Measurements from ENCODE around the gene GNG12. TPM values are rescaled to one million over a fixed set of nuclear protein-coding genes. Genes with fewer than 3 reads are reported as not detected.

Gene GNG12
- total RNA-seq, 1 experiment from 2014 or later, result 117 TPM

DNA sequence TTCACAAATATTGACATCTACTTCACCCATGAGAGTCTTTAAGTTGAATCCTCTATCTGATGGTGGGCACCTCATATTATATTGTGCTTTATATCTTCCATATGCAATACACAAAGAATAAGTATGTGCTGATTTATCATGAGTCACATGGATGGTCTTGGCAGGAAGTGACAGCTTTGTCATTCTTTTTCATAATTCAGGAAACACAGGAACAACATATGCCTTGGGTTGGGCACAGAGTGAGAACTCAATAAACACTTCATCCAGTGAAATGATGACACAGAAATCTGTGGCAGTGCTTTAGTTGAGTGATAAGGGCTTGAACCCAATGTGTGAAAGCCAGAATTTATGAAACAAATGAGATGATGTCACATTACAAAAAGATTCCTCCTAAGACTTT lies 107.0 kb downstream of the GNG12 start:
- DNase-seq (ENCODE audit: unreplicated experiment), result peak; percentile 74

DNA sequence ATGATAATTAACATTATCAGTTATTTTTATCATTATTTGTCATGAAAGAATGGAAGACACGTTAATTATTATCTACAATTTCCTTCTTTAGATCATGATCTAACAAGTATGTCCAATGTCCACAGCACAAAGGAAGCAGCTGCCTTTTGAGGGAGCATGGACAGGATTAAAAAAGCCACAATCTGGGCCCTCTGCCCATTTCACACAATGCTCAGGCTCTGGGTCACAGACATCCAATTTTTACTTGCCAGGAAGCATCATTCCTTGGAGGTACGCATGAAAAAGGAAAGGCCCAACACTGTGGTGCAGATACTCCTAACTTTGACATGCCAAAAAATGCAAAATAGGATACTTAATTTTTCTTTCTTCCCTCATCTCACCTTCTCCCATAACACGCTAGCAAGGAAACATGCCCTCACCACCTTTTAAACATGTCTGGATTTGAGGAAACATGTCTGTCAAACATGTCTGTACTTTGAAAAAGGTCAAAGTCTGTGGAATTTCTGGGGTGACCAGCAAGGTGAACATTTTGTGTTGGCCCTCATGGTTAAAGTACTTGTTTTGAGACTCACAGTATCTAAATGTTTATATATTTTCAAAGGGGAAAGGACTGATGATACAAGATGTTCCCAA lies 108.2 kb downstream of the GNG12 start:
- BruUV-seq (replicated peaks), result no TSS peak
- no peaks in the 10 kb centered on the region for H3K9me3 Mint-ChIP-seq (ENCODE audit: unreplicated experiment)
- ChIA-PET POLR2A (interaction anchor here (0.6 to 6.8 kb wide), 9 partner anchors 9 to 163 kb away, joined by 3 to 79 read pairs (median 6); partner anchors contain the start of gene GADD45A), CTCF (interaction anchor here (0.6 to 0.7 kb wide), 2 partner anchors 18 to 198 kb away, joined by 3 read pairs; no protein-coding TSS in a partner anchor)
- H3K4me1 Mint-ChIP-seq (ENCODE audit: insufficient read depth, unreplicated experiment), result peaks cover 9% of the 10 kb centered on the region
- TF ChIP-seq, protein P1, sequence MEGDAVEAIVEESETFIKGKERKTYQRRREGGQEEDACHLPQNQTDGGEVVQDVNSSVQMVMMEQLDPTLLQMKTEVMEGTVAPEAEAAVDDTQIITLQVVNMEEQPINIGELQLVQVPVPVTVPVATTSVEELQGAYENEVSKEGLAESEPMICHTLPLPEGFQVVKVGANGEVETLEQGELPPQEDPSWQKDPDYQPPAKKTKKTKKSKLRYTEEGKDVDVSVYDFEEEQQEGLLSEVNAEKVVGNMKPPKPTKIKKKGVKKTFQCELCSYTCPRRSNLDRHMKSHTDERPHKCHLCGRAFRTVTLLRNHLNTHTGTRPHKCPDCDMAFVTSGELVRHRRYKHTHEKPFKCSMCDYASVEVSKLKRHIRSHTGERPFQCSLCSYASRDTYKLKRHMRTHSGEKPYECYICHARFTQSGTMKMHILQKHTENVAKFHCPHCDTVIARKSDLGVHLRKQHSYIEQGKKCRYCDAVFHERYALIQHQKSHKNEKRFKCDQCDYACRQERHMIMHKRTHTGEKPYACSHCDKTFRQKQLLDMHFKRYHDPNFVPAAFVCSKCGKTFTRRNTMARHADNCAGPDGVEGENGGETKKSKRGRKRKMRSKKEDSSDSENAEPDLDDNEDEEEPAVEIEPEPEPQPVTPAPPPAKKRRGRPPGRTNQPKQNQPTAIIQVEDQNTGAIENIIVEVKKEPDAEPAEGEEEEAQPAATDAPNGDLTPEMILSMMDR (IDR thresholded peaks at IDR 0.05; ENCODE audit: unreplicated experiment), result no peak
- no peak overlapping the region for H3K4me3 Mint-ChIP-seq (ENCODE audit: unreplicated experiment)
- DNase-seq (ENCODE audit: unreplicated experiment), result peak; percentile 91
- no peaks in the 10 kb centered on the region for H3K27me3 Mint-ChIP-seq (ENCODE audit: insufficient read depth, unreplicated experiment)
- H3K36me3 Mint-ChIP-seq (ENCODE audit: insufficient read depth, unreplicated experiment), result no peaks in the 10 kb centered on the region
- no peak overlapping the region for H3K27ac Mint-ChIP-seq (ENCODE audit: low read depth, unreplicated experiment)
- intact Hi-C loops (cut with micrococcal nuclease), result no loop called here

More for the DNA sequence above, 107.0 kb downstream of the GNG12 start:
- H3K4me1 Mint-ChIP-seq (ENCODE audit: insufficient read depth, unreplicated experiment), result peaks cover 8% of the 10 kb centered on the region
- H3K27ac Mint-ChIP-seq (ENCODE audit: low read depth, unreplicated experiment), result no peak overlapping the region
- BruUV-seq (replicated peaks), result no TSS peak
- TF ChIP-seq, protein P1 (IDR thresholded peaks at IDR 0.05; ENCODE audit: unreplicated experiment), result no peak
- CTCF ChIA-PET, result interaction anchor here (1.0 kb wide), 1 partner anchor 107 kb away, joined by 4 read pairs; no protein-coding TSS in a partner anchor
- intact Hi-C loops (cut with micrococcal nuclease), result no loop called here
- POLR2A ChIA-PET, result interaction anchor here (0.8 to 6.8 kb wide), 9 partner anchors 9 to 42 kb away, joined by 3 to 79 read pairs (median 4); partner anchors contain the start of gene GADD45A
- H3K36me3 Mint-ChIP-seq (ENCODE audit: insufficient read depth, unreplicated experiment), result no peaks in the 10 kb centered on the region
- H3K9me3 Mint-ChIP-seq (ENCODE audit: unreplicated experiment), result no peaks in the 10 kb centered on the region
- no peak overlapping the region for H3K4me3 Mint-ChIP-seq (ENCODE audit: unreplicated experiment)
- no peaks in the 10 kb centered on the region for H3K27me3 Mint-ChIP-seq (ENCODE audit: insufficient read depth, unreplicated experiment)

DNA sequence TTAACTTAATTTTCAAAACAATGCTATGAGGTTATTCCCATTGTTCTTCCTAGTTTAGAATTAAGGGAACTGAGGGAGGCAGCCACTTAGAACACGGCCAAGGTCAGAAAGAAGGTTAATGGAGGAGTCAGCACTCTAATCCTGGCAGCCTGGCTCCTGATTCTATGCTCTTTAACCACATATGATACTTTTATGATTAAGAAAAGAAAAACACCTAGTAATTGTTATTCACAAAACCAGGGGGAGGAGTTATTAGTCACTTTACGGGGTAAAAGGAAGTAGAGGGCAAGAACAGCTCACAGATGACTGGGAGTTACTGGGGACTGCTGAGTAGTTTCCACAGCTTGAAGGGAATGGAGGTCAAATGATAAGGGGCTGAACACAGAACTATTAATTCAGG lies 109.6 kb downstream of the GNG12 start:
- intact Hi-C loops (cut with micrococcal nuclease), result no loop called here
- no peaks in the 10 kb centered on the region for H3K27me3 Mint-ChIP-seq (ENCODE audit: insufficient read depth, unreplicated experiment)
- no peak overlapping the region for H3K4me3 Mint-ChIP-seq (ENCODE audit: unreplicated experiment)
- H3K27ac Mint-ChIP-seq (ENCODE audit: low read depth, unreplicated experiment), result no peak overlapping the region
- POLR2A ChIA-PET, result interaction anchor here (0.6 to 6.8 kb wide), 17 partner anchors 9 to 467 kb away, joined by 3 to 79 read pairs (median 4); partner anchors contain the start of gene GADD45A
- DNase-seq (ENCODE audit: unreplicated experiment), result peak; percentile 77
- TF ChIP-seq, protein P1 (IDR thresholded peaks at IDR 0.05; ENCODE audit: unreplicated experiment), result no peak
- no peaks in the 10 kb centered on the region for H3K9me3 Mint-ChIP-seq (ENCODE audit: unreplicated experiment)
- H3K4me1 Mint-ChIP-seq (ENCODE audit: insufficient read depth, unreplicated experiment), result peaks cover 16% of the 10 kb centered on the region
- BruUV-seq (replicated peaks), result no TSS peak
- CTCF ChIA-PET, result interaction anchor here (0.7 to 1.6 kb wide), 7 partner anchors 12 to 42 kb away, joined by 3 to 8 read pairs (median 4); no protein-coding TSS in a partner anchor
- no peaks in the 10 kb centered on the region for H3K36me3 Mint-ChIP-seq (ENCODE audit: insufficient read depth, unreplicated experiment)

DNA sequence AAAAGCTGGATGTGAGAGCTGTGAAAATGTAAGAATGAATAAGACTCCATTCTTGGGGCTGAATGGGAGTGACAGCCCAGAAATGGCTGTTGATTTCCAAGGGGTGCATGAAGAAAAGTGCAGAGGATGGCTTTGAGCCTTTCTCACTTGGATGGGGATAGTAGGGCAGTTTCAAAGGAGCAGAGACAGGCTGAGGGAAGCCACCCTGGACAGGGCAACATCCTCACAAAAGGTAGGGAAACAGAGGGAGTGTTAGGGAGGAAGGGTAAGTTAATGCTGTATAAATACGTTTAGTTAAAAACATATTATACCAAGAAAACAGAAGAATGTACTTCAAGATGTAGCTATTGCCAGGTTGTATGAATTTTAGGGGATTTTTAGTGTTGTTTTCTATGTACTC lies 110.1 kb downstream of the GNG12 start:
- peaks cover 19% of the 10 kb centered on the region for H3K4me1 Mint-ChIP-seq (ENCODE audit: insufficient read depth, unreplicated experiment)
- CTCF ChIA-PET, result interaction anchor here (0.6 to 1.6 kb wide), 6 partner anchors 12 to 91 kb away, joined by 3 to 8 read pairs (median 4); no protein-coding TSS in a partner anchor
- TSS peak; percentile 34 for BruUV-seq (replicated peaks)
- intact Hi-C loops (cut with micrococcal nuclease), result no loop called here
- no peak overlapping the region for H3K4me3 Mint-ChIP-seq (ENCODE audit: unreplicated experiment)
- no peaks in the 10 kb centered on the region for H3K36me3 Mint-ChIP-seq (ENCODE audit: insufficient read depth, unreplicated experiment)
- POLR2A ChIA-PET, result interaction anchor here (0.6 to 6.8 kb wide), 14 partner anchors 9 to 582 kb away, joined by 3 to 79 read pairs (median 4); partner anchors contain the start of gene GADD45A
- no peaks in the 10 kb centered on the region for H3K27me3 Mint-ChIP-seq (ENCODE audit: insufficient read depth, unreplicated experiment)
- H3K9me3 Mint-ChIP-seq (ENCODE audit: unreplicated experiment), result no peaks in the 10 kb centered on the region
- H3K27ac Mint-ChIP-seq (ENCODE audit: low read depth, unreplicated experiment), result no peak overlapping the region
- DNase-seq (ENCODE audit: unreplicated experiment), result no peak
- TF ChIP-seq, protein P1 (IDR thresholded peaks at IDR 0.05; ENCODE audit: unreplicated experiment), result no peak

Data from MCF 10A (cell line).